Liver (tissue), 9 donors: ENCODE results near the gene GGNBP2. TPM values are rescaled to one million over a fixed set of nuclear protein-coding genes. Genes with fewer than 3 reads are reported as not detected.

ENCODE experiments used
- DNase-seq: peaks from one replicate; pipeline ENCODE4 v3.0.0-alpha.2; 2017; ENCODE audit warnings: low spot score
- H3K27ac ChIP-seq, 2 donors: one replicate each; pipeline ENCODE4 v1.7.0; 2013; ENCODE audit warnings: inconsistent platforms in 2 of 2, low read length in 2 of 2, control low read depth in 1 of 2, low read depth in 1 of 2, mild to moderate bottlenecking in 1 of 2
- H3K27me3 ChIP-seq, 4 donors: one replicate each; pipeline versions ENCODE4 v1.6.1 to v1.7.0; 2013; ENCODE audit warnings: low read length in 3 of 4, inconsistent platforms in 1 of 4, mild to moderate bottlenecking in 1 of 4, moderate library complexity in 1 of 4; ENCODE audit not compliant: control insufficient read depth in 4 of 4, insufficient read depth in 4 of 4
- H3K36me3 ChIP-seq, 4 donors: one replicate each; pipeline versions ENCODE4 v1.6.1 to v1.7.0; 2013; ENCODE audit warnings: low read length in 3 of 4, mild to moderate bottlenecking in 3 of 4, low read depth in 1 of 4, moderate library complexity in 1 of 4; ENCODE audit not compliant: control insufficient read depth in 4 of 4, insufficient read depth in 3 of 4
- H3K4me1 ChIP-seq, 4 donors: one replicate each; pipeline versions ENCODE4 v1.6.1 to v1.7.0; 2013; ENCODE audit warnings: low read length in 3 of 4, mild to moderate bottlenecking in 3 of 4, moderate library complexity in 1 of 4; ENCODE audit not compliant: control insufficient read depth in 4 of 4, insufficient read depth in 4 of 4
- H3K4me3 ChIP-seq, 3 donors: one replicate each; pipeline versions ENCODE4 v1.6.1 to v1.7.0; 2013; ENCODE audit warnings: low read length in 3 of 3, control low read depth in 1 of 3, low read depth in 1 of 3, mild to moderate bottlenecking in 1 of 3
- H3K9ac ChIP-seq, 2 donors: one replicate each; pipeline ENCODE4 v1.7.0; 2013; ENCODE audit warnings: low read length in 2 of 2, mild to moderate bottlenecking in 2 of 2, moderate library complexity in 2 of 2, control low read depth in 1 of 2, low read depth in 1 of 2
- H3K9me3 ChIP-seq, 4 donors: one replicate each; pipeline versions ENCODE4 v1.6.1 to v1.7.0; 2013; ENCODE audit warnings: low read length in 3 of 4; ENCODE audit not compliant: control insufficient read depth in 4 of 4
- CTCF ChIP-seq: fragments of 150-350 bp; IDR thresholded peaks from 2 replicates; pipeline ENCODE4 v1.5.1; 2017; ENCODE audit warnings: improper control_type of control experiment, low read depth, low read length; ENCODE audit not compliant: missing input control
- EGR1 ChIP-seq, 2 donors: IDR thresholded peaks; 2 replicates each; pipeline ENCODE4 v1.6.1; 2016 to 2018; ENCODE audit warnings: antibody characterized with exemption in 2 of 2, low read depth in 2 of 2
- FOXA1 ChIP-seq: IDR thresholded peaks from 2 replicates; pipeline ENCODE4 v1.6.1; 2016; ENCODE audit warnings: antibody characterized with exemption
- FOXA2 ChIP-seq: IDR thresholded peaks from 2 replicates; pipeline ENCODE4 v1.6.1; 2016; ENCODE audit warnings: antibody characterized with exemption
- GABPA ChIP-seq, 2 donors: IDR thresholded peaks in 1 of 2; conservative IDR thresholded peaks in 1 of 2; 2 replicates each; pipeline ENCODE4 v1.6.1; 2016; ENCODE audit warnings: antibody characterized with exemption in 2 of 2, mild to moderate bottlenecking in 1 of 2, moderate library complexity in 1 of 2
- HNF4A ChIP-seq, 2 donors: conservative IDR thresholded peaks; 2 replicates each; pipeline ENCODE4 v1.6.1; 2016; ENCODE audit warnings: antibody characterized with exemption in 2 of 2, mild to moderate bottlenecking in 2 of 2
- HNF4G ChIP-seq: IDR thresholded peaks from 2 replicates; pipeline ENCODE4 v1.6.1; 2016; ENCODE audit warnings: antibody characterized with exemption
- JUND ChIP-seq, 2 donors: IDR thresholded peaks; 2 replicates each; pipeline ENCODE4 v1.6.1; 2016; ENCODE audit warnings: antibody characterized with exemption in 2 of 2
- MAX ChIP-seq: IDR thresholded peaks from 2 replicates; pipeline ENCODE4 v1.6.1; 2016; ENCODE audit warnings: antibody characterized with exemption
- NR2F2 ChIP-seq: IDR thresholded peaks from 2 replicates; pipeline ENCODE4 v1.6.1; 2016; ENCODE audit warnings: antibody characterized with exemption
- RAD21 ChIP-seq, 2 donors: IDR thresholded peaks; 2 replicates each; pipeline ENCODE4 v1.6.1; 2016; ENCODE audit warnings: antibody characterized with exemption in 2 of 2, mild to moderate bottlenecking in 2 of 2
- REST ChIP-seq: IDR thresholded peaks from 2 replicates; pipeline ENCODE4 v1.6.1; 2016; ENCODE audit warnings: antibody characterized with exemption, mild to moderate bottlenecking
- RXRA ChIP-seq, 2 donors: IDR thresholded peaks; 2 replicates each; pipeline ENCODE4 v1.6.1; 2017 to 2018; ENCODE audit warnings: antibody characterized with exemption in 2 of 2, mild to moderate bottlenecking in 1 of 2
- SP1 ChIP-seq: IDR thresholded peaks from 2 replicates; pipeline ENCODE4 v1.6.1; 2018; ENCODE audit warnings: antibody characterized with exemption, mild to moderate bottlenecking
- TAF1 ChIP-seq: conservative IDR thresholded peaks from 2 replicates; pipeline ENCODE4 v1.6.1; 2016; ENCODE audit warnings: antibody characterized with exemption, mild to moderate bottlenecking
- YY1 ChIP-seq: IDR thresholded peaks from 2 replicates; pipeline ENCODE4 v1.6.1; 2016; ENCODE audit warnings: antibody characterized with exemption, mild to moderate bottlenecking
- WGBS: extraction: QIAGEN DNeasy Blood & Tissue Kit; methylation state at CpG from one replicate; pipeline ENCODE4 v1.1.7; 2013; 5-methylcytosine and 5-hydroxymethylcytosine counted together
- polyA plus RNA-seq, 2 donors: library from polyadenylated mRNA; stranded (reverse) in 1 of 2; unstranded in 1 of 2; fragments of 200-250 nt in 1 of 2; fragments of >200 nt in 1 of 2; fragmentation: Nextera tagmentation in 1 of 2; extraction: Ambion mirVana in 1 of 2; gene quantifications; one replicate each; pipeline versions ENCODE4 v1.2.1 to v1.2.3, GENCODE V29; 2013 to 2015
- total RNA-seq, 2 donors: library from RNA; depleted of rRNA; stranded (reverse); fragments of >200 nt; gene quantifications; one replicate each; pipeline ENCODE4 v1.2.3, GENCODE V29; 2014
- TF ChIP-seq, protein P1 (sequence below): IDR thresholded peaks from 2 replicates; pipeline ENCODE4 v1.6.1; 2016; ENCODE audit warnings: antibody characterized with exemption
- TF ChIP-seq, protein P2 (sequence below): IDR thresholded peaks from 2 replicates; pipeline ENCODE4 v1.6.1; 2016; ENCODE audit warnings: antibody characterized with exemption
- donor health status: healthy.
- donor health status: healthy.
- donor health status: healthy.
- donor health status: healthy.
- donor health status: healthy.

The GGNBP2 gene
- total and polyA plus RNA-seq, 4 donors, result 19.6 to 48.6 (median 34.3) TPM

GRCh38 chr17:36545077-36545464 lies 352 bp downstream of the GGNBP2 start:
- TF ChIP-seq FOXA1, result no peak
- peak; percentile 31 for TF ChIP-seq TAF1
- H3K27me3 ChIP-seq, result no peaks in the 10 kb centered on the region
- DNase-seq, result peak; percentile 96
- H3K27ac ChIP-seq, result peak overlapping the region; percentile 99 to 100
- under 1% methylated on average over 32 of the region's 38 CpGs for WGBS
- peak overlapping the region; percentile 85 to 91 for H3K9ac ChIP-seq
- peak overlapping the region; percentile 93 to 98 (median 97) for H3K4me3 ChIP-seq
- H3K4me1 ChIP-seq, result peaks cover 4 to 40% (median 30%) of the 10 kb centered on the region in 4 donors
- H3K36me3 ChIP-seq, result peaks cover 0 to 3% (median 1%) of the 10 kb centered on the region in 4 donors
- no peaks in the 10 kb centered on the region for H3K9me3 ChIP-seq

DNA sequence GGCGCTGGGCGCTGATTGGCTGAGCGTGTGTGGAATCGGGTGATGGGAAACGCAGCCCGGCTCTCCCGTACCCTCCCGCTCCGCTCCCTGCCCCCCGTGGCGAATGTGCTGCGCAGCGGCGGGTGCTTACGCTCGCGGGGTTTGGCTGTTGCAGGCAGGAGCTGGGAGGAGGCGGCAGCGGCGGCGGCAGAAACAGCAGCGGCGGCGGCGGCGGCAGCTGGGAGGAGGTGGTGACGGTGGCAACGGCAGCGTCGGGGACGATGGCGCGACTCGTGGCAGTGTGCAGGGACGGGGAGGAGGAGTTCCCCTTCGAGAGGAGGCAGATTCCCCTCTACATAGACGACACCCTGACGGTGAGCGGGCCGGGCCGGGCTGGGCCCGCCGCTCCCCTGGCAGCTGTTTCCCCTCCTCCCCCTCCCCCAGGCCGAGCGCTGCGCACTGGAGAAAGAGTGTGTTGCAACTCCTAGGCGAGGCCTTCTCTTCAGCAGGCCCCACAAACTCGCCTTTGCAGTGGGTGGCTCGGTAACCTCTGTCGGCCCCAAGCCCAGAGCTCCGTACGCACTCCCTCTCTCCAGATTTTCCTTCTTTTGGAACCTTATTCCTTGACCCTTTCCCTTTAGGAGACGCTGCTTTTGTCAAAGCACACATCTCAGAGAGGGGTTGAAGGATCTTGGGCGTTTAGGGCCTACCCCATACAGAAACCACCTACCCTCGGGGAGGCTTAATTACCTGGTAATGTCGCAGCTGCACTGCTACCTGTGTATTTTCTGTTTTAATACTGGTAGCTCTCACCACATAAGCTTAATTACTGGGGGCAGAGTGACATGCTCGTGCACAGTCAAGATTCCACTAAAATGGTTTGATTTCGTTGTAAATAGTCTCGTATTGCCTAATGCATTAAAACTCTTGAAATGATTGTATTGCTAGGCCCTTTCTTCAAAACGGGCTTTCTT lies 1.0 kb downstream of the GGNBP2 start:
- Histone ChIP-seq H3K36me3 (peaks cover 0 to 3% (median 1%) of the 10 kb centered on the region in 4 donors), H3K4me1 (peaks cover 4 to 42% (median 31%) of the 10 kb centered on the region in 4 donors), H3K27ac (peak overlapping the region; percentile 99 to 100), H3K9ac (peak overlapping the region; percentile 93 to 98), H3K27me3 (no peaks in the 10 kb centered on the region), H3K9me3 (no peaks in the 10 kb centered on the region), H3K4me3 (peak overlapping the region; percentile 93 to 97 (median 93))
- under 1% methylated on average over 60 of the region's 60 CpGs for WGBS
- DNase-seq, result no peak
- no peak for TF ChIP-seq MAX
- no peak for TF ChIP-seq RAD21 (IDR thresholded peaks at IDR 0.05)
- TF ChIP-seq RXRA (IDR thresholded peaks at IDR 0.05), result no peak
- peak; percentile 52 for TF ChIP-seq SP1
- peak in 1 of 2 donors; percentile 20 for TF ChIP-seq EGR1 (IDR thresholded peaks at IDR 0.05; ENCODE audit: low read depth in 2 of 2)
- peak; percentile 22 for TF ChIP-seq YY1
- TF ChIP-seq, protein P1, sequence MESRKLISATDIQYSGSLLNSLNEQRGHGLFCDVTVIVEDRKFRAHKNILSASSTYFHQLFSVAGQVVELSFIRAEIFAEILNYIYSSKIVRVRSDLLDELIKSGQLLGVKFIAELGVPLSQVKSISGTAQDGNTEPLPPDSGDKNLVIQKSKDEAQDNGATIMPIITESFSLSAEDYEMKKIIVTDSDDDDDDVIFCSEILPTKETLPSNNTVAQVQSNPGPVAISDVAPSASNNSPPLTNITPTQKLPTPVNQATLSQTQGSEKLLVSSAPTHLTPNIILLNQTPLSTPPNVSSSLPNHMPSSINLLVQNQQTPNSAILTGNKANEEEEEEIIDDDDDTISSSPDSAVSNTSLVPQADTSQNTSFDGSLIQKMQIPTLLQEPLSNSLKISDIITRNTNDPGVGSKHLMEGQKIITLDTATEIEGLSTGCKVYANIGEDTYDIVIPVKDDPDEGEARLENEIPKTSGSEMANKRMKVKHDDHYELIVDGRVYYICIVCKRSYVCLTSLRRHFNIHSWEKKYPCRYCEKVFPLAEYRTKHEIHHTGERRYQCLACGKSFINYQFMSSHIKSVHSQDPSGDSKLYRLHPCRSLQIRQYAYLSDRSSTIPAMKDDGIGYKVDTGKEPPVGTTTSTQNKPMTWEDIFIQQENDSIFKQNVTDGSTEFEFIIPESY, result peak; percentile 92
- no peak for TF ChIP-seq NR2F2
- TF ChIP-seq CTCF, result no peak
- peak; percentile 11 for TF ChIP-seq REST
- peak in 1 of 2 donors; percentile 34 for TF ChIP-seq GABPA (IDR thresholded peaks at IDR 0.05 in 1 of 2, conservative IDR thresholded peaks at IDR 0.05 in 1 of 2)
- TF ChIP-seq FOXA2, result no peak
- TF ChIP-seq FOXA1, result no peak
- peak; percentile 27 for TF ChIP-seq TAF1
- TF ChIP-seq, protein P2, sequence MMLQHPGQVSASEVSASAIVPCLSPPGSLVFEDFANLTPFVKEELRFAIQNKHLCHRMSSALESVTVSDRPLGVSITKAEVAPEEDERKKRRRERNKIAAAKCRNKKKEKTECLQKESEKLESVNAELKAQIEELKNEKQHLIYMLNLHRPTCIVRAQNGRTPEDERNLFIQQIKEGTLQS, result no peak
- TF ChIP-seq HNF4A (conservative IDR thresholded peaks at IDR 0.05), result peak in 1 of 2 donors; percentile 7
- no peak for TF ChIP-seq HNF4G
- no peak for TF ChIP-seq JUND (IDR thresholded peaks at IDR 0.05)
